HepG2 (cell line): Measurements from ENCODE around the gene RUVBL1. TPM values are rescaled to one million over a fixed set of nuclear protein-coding genes. Genes with fewer than 3 reads are reported as not detected.

ENCODE experiments used
- ARNT ChIP-seq: fragments of 450-650 bp; IDR thresholded peaks from 2 replicates; pipeline ENCODE4 v1.6.1; 2017
- ETV5 ChIP-seq: IDR thresholded peaks from 2 replicates; pipeline ENCODE4 v1.6.1; 2018; ENCODE audit warnings: missing biosample characterization, missing genetic modification reagents, inconsistent platforms, borderline replicate concordance
- HDAC1 ChIP-seq: sonication (generic); formaldehyde crosslinking; IDR thresholded peaks from 2 replicates; pipeline ENCODE4 v1.5.1; 2020; ENCODE audit warnings: mild to moderate bottlenecking, missing genetic modification reagents
- JDP2 ChIP-seq: sonication (generic); formaldehyde crosslinking; IDR thresholded peaks from 2 replicates; pipeline ENCODE4 v1.8.1; 2022; ENCODE audit warnings: missing genetic modification reagents, borderline replicate concordance
- KDM3A ChIP-seq: IDR thresholded peaks from 2 replicates; pipeline ENCODE4 v1.6.1; 2018; ENCODE audit warnings: low read depth, missing compliant biosample characterization
- KDM5B ChIP-seq: sonication (generic); formaldehyde crosslinking; IDR thresholded peaks from 2 replicates; pipeline ENCODE4 v1.4.0; 2020; ENCODE audit warnings: missing genetic modification reagents, mild to moderate bottlenecking, borderline replicate concordance
- MBNL3 ChIP-seq: fragments of 250-450 bp; sonication (Bioruptor Pico); conservative IDR thresholded peaks from 2 replicates; pipeline ENCODE4 v1.8.0; 2022; ENCODE audit warnings: mild to moderate bottlenecking, inconsistent platforms
- MIER3 ChIP-seq: IDR thresholded peaks from 2 replicates; pipeline ENCODE4 v1.6.1; 2016; ENCODE audit warnings: missing compliant biosample characterization, borderline replicate concordance
- PLRG1 ChIP-seq: fragments of 450-650 bp; conservative IDR thresholded peaks from 2 replicates; pipeline ENCODE4 v1.6.1; 2016
- RFXANK ChIP-seq: IDR thresholded peaks from 2 replicates; pipeline ENCODE4 v1.6.1; 2016
- SRSF4 ChIP-seq: fragments of 200-400 bp; formaldehyde crosslinking; IDR thresholded peaks from one replicate; pipeline ENCODE4 v1.6.1; 2018; ENCODE audit warnings: mild to moderate bottlenecking, low read depth, low read length, moderate library complexity; ENCODE audit not compliant: poor library complexity, severe bottlenecking
- TCF7 ChIP-seq: sonication (generic); IDR thresholded peaks from 2 replicates; pipeline ENCODE4 v1.6.1; 2016; ENCODE audit warnings: antibody characterized with exemption, low read depth
- U2AF1 ChIP-seq: fragments of 200-400 bp; formaldehyde crosslinking; optimal IDR thresholded peaks from 2 replicates; pipeline ENCODE3; 2017; ENCODE audit warnings: mild to moderate bottlenecking, low read depth, low read length
- ZFAT ChIP-seq: sonication (generic); formaldehyde crosslinking; conservative IDR thresholded peaks from 2 replicates; pipeline ENCODE4 v1.8.1; 2023; ENCODE audit warnings: missing genetic modification reagents, inconsistent platforms
- ZNF510 ChIP-seq: sonication (generic); formaldehyde crosslinking; IDR thresholded peaks from 2 replicates; pipeline ENCODE4 v1.4.0; 2020; ENCODE audit warnings: low read depth, mild to moderate bottlenecking, missing genetic modification reagents
- ZNF709 ChIP-seq: sonication (generic); formaldehyde crosslinking; IDR thresholded peaks from 2 replicates; pipeline ENCODE4 v1.5.0; 2020; ENCODE audit warnings: mild to moderate bottlenecking, missing genetic modification reagents
- ZNF737 ChIP-seq: sonication (generic); formaldehyde crosslinking; IDR thresholded peaks from 2 replicates; pipeline ENCODE4 v1.5.0; 2020; ENCODE audit warnings: missing genetic modification reagents, mild to moderate bottlenecking, borderline replicate concordance
- ZNF747 ChIP-seq: sonication (generic); formaldehyde crosslinking; IDR thresholded peaks from 2 replicates; pipeline ENCODE4 v1.8.1; 2023; ENCODE audit warnings: missing genetic modification reagents, mild to moderate bottlenecking, borderline replicate concordance
- ZNF768 ChIP-seq: sonication (generic); formaldehyde crosslinking; IDR thresholded peaks from 2 replicates; pipeline ENCODE4 v1.4.0; 2020; ENCODE audit warnings: missing genetic modification reagents
- ZNF816 ChIP-seq: sonication (generic); formaldehyde crosslinking; IDR thresholded peaks from 2 replicates; pipeline ENCODE4 v1.8.0; 2022; ENCODE audit warnings: missing genetic modification reagents, mild to moderate bottlenecking, borderline replicate concordance
- ZNF891 ChIP-seq: sonication (generic); formaldehyde crosslinking; IDR thresholded peaks from 2 replicates; pipeline ENCODE4 v1.5.0; 2020; ENCODE audit warnings: mild to moderate bottlenecking, missing genetic modification reagents
- polyA plus RNA-seq, 8 experiments: library from polyadenylated mRNA; depleted of rRNA in 3 of 8; stranded (reverse) in 7 of 8; unstranded in 1 of 8; fragments of >200 nt; fragmentation: Illumina TruSeq in 4 of 8; extraction: Trizol in 4 of 8; gene quantifications; 2 replicates each; pipeline versions ENCODE4 v1.2.1 to v1.2.3, GENCODE V29; 2011 to 2016; ENCODE audit warnings: low read depth in 4 of 8, missing spikeins in 1 of 8, mixed read lengths in 1 of 8; ENCODE audit not compliant: insufficient read depth in 1 of 8
- total RNA-seq, 5 experiments: library from RNA; depleted of rRNA; stranded (reverse); fragments of >200 nt; fragmentation: Illumina TruSeq; extraction: Trizol; gene quantifications; 2 replicates each; pipeline ENCODE4 v1.2.3, GENCODE V29; 2016; ENCODE audit warnings: low read depth in 1 of 5
- TF ChIP-seq, protein P1 (sequence below): sonication (generic); formaldehyde crosslinking; IDR thresholded peaks from 2 replicates; pipeline ENCODE4 v1.9.0; 2022; ENCODE audit warnings: low read depth, missing genetic modification reagents
- TF ChIP-seq, protein P2 (sequence below): IDR thresholded peaks from 2 replicates; pipeline ENCODE4 v1.6.1; 2016; ENCODE audit warnings: low read depth, control low read depth
- TF ChIP-seq, protein P3 (sequence below), 2 experiments: sonication (generic) in 1 of 2; formaldehyde crosslinking in 1 of 2; IDR thresholded peaks; 2 replicates each; pipeline versions ENCODE4 v1.5.1 to v1.6.1; 2011 to 2020; ENCODE audit warnings: borderline replicate concordance in 1 of 2, low read depth in 1 of 2, low read length in 1 of 2, mild to moderate bottlenecking in 1 of 2, missing genetic modification reagents in 1 of 2, moderate library complexity in 1 of 2

Gene RUVBL1
- total and polyA plus RNA-seq, 2 of the 13 experiments (the other 11 are each of a cell fraction or from before 2014, with no cell fraction given), result 32.7 to 86.3 TPM

DNA sequence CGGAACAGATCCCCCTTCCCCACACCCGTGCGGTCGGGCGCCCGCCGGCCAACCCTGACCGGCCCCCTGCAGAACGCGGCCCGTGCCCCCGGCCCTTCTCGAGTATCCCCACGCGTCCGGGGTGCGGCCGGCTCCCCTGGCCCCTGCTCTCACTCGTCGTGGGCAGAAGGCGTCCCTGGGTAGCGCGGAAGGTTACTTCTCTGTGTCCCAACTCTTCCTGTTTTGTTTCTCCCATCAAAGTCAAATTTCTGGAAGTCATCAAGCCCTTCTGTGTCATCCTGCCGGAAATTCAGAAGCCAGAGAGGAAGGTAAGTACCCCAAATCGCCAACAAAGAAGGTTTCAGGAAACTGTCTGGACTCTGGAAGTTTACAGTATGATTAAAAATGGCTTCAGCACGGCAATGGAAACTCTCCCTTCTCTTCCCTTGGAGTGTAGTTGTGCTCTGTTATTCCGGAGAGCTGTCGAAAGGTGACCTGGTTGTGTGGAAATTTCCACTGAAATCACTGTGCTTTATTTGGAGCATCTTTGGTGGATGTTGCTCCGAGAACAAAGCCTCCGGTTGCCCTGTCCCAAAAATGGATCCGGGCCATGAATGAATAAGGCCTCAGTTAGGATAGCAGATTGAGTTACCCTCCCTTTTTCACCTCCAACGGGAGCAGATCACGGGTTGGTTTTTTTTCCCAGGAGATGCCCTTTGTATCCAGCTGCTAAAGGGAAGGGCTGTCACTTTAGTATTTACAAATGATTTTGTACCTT, 70.8 kb downstream of the RUVBL1 start (continued):
- TF ChIP-seq ZNF737 (CRISPR knock-in tag) (no peak), U2AF1 (no peak), TCF7 (no peak), ARNT (no peak), ZNF816 (CRISPR knock-in tag) (peak; percentile 24; the same call in 1 of the 2 replicates), KDM3A (CRISPR knock-in tag) (0 out of 2 replicates have a peak, but pooled peaks have one; percentile 33), KDM5B (no peak), HDAC1 (CRISPR knock-in tag) (peak; percentile 37; the same call in 1 of the 2 replicates), SRSF4 (no peak), MBNL3 (no peak), ZNF709 (CRISPR knock-in tag) (no peak), ZNF510 (CRISPR knock-in tag) (no peak), RFXANK (CRISPR knock-in tag) (no peak), ZNF891 (CRISPR knock-in tag) (no peak), ZFAT (CRISPR knock-in tag) (no peak), JDP2 (CRISPR knock-in tag) (no peak), ZNF768 (CRISPR knock-in tag) (peak; percentile 3; the same call in 1 of the 2 replicates), ETV5 (CRISPR knock-in tag) (0 out of 2 replicates have a peak, but pooled peaks have one; percentile 3), PLRG1 (no peak), ZNF747 (CRISPR knock-in tag) (0 out of 2 replicates have a peak, but pooled peaks have one; percentile 27), MIER3 (CRISPR knock-in tag) (no peak)
- TF ChIP-seq, protein P1, sequence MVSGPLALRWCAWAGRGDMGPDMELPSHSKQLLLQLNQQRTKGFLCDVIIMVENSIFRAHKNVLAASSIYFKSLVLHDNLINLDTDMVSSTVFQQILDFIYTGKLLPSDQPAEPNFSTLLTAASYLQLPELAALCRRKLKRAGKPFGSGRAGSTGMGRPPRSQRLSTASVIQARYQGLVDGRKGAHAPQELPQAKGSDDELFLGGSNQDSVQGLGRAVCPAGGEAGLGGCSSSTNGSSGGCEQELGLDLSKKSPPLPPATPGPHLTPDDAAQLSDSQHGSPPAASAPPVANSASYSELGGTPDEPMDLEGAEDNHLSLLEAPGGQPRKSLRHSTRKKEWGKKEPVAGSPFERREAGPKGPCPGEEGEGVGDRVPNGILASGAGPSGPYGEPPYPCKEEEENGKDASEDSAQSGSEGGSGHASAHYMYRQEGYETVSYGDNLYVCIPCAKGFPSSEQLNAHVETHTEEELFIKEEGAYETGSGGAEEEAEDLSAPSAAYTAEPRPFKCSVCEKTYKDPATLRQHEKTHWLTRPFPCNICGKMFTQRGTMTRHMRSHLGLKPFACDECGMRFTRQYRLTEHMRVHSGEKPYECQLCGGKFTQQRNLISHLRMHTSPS (CRISPR knock-in tag), result no peak
- TF ChIP-seq, protein P2, sequence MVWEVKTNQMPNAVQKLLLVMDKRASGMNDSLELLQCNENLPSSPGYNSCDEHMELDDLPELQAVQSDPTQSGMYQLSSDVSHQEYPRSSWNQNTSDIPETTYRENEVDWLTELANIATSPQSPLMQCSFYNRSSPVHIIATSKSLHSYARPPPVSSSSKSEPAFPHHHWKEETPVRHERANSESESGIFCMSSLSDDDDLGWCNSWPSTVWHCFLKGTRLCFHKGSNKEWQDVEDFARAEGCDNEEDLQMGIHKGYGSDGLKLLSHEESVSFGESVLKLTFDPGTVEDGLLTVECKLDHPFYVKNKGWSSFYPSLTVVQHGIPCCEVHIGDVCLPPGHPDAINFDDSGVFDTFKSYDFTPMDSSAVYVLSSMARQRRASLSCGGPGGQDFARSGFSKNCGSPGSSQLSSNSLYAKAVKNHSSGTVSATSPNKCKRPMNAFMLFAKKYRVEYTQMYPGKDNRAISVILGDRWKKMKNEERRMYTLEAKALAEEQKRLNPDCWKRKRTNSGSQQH (CRISPR knock-in tag), result no peak
- TF ChIP-seq, protein P3, sequence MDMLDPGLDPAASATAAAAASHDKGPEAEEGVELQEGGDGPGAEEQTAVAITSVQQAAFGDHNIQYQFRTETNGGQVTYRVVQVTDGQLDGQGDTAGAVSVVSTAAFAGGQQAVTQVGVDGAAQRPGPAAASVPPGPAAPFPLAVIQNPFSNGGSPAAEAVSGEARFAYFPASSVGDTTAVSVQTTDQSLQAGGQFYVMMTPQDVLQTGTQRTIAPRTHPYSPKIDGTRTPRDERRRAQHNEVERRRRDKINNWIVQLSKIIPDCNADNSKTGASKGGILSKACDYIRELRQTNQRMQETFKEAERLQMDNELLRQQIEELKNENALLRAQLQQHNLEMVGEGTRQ (IDR thresholded peaks at IDR 0.05; ENCODE audit: low read depth, low read length), result no peak
- TF ChIP-seq, protein P3 (CRISPR knock-in tag; IDR thresholded peaks at IDR 0.05; ENCODE audit: borderline replicate concordance), result no peak
